Fibroblast of the aortic adventitia (primary cell): ENCODE results near the gene TRIM46. TPM values are rescaled to one million over a fixed set of nuclear protein-coding genes. Genes with fewer than 3 reads are reported as not detected.

Experiments used
- DNase-seq: peaks from one replicate; pipeline ENCODE4 v3.0.0-alpha.2; 2010; ENCODE audit warnings: low read depth
- H3K4me3 ChIP-seq: 2 replicates; pipeline ENCODE4 v1.5.1; 2011; ENCODE audit warnings: low read depth, mild to moderate bottlenecking, control low read depth, low read length, moderate library complexity
- total RNA-seq: library from RNA; depleted of rRNA; stranded (reverse); fragments of >200 nt; gene quantifications from 2 replicates; pipeline ENCODE4 v1.2.3, GENCODE V29; 2012; ENCODE audit warnings: low replicate concordance
- TF ChIP-seq, protein P1 (sequence below): IDR thresholded peaks from 2 replicates; pipeline ENCODE4 v1.5.1; 2011; ENCODE audit warnings: mild to moderate bottlenecking, low read length, control low read depth, inconsistent platforms; ENCODE audit not compliant: insufficient read depth

TRIM46 gene, protein sequence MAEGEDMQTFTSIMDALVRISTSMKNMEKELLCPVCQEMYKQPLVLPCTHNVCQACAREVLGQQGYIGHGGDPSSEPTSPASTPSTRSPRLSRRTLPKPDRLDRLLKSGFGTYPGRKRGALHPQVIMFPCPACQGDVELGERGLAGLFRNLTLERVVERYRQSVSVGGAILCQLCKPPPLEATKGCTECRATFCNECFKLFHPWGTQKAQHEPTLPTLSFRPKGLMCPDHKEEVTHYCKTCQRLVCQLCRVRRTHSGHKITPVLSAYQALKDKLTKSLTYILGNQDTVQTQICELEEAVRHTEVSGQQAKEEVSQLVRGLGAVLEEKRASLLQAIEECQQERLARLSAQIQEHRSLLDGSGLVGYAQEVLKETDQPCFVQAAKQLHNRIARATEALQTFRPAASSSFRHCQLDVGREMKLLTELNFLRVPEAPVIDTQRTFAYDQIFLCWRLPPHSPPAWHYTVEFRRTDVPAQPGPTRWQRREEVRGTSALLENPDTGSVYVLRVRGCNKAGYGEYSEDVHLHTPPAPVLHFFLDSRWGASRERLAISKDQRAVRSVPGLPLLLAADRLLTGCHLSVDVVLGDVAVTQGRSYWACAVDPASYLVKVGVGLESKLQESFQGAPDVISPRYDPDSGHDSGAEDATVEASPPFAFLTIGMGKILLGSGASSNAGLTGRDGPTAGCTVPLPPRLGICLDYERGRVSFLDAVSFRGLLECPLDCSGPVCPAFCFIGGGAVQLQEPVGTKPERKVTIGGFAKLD
- total RNA-seq, result 5.2 and 13.2 TPM in 2 replicates

GRCh38 chr1:155173478-155174323 is at the start of gene TRIM46:
TRIM46 (plus strand) TSS chr1:155173849; CDS start chr1:155173967, 118 bp downstream.
- TF ChIP-seq, protein P1, sequence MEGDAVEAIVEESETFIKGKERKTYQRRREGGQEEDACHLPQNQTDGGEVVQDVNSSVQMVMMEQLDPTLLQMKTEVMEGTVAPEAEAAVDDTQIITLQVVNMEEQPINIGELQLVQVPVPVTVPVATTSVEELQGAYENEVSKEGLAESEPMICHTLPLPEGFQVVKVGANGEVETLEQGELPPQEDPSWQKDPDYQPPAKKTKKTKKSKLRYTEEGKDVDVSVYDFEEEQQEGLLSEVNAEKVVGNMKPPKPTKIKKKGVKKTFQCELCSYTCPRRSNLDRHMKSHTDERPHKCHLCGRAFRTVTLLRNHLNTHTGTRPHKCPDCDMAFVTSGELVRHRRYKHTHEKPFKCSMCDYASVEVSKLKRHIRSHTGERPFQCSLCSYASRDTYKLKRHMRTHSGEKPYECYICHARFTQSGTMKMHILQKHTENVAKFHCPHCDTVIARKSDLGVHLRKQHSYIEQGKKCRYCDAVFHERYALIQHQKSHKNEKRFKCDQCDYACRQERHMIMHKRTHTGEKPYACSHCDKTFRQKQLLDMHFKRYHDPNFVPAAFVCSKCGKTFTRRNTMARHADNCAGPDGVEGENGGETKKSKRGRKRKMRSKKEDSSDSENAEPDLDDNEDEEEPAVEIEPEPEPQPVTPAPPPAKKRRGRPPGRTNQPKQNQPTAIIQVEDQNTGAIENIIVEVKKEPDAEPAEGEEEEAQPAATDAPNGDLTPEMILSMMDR, result no peak
- peak; percentile 54 for DNase-seq
- H3K4me3 ChIP-seq, result peak within 1 kb of the TSS; percentile 98

DNA sequence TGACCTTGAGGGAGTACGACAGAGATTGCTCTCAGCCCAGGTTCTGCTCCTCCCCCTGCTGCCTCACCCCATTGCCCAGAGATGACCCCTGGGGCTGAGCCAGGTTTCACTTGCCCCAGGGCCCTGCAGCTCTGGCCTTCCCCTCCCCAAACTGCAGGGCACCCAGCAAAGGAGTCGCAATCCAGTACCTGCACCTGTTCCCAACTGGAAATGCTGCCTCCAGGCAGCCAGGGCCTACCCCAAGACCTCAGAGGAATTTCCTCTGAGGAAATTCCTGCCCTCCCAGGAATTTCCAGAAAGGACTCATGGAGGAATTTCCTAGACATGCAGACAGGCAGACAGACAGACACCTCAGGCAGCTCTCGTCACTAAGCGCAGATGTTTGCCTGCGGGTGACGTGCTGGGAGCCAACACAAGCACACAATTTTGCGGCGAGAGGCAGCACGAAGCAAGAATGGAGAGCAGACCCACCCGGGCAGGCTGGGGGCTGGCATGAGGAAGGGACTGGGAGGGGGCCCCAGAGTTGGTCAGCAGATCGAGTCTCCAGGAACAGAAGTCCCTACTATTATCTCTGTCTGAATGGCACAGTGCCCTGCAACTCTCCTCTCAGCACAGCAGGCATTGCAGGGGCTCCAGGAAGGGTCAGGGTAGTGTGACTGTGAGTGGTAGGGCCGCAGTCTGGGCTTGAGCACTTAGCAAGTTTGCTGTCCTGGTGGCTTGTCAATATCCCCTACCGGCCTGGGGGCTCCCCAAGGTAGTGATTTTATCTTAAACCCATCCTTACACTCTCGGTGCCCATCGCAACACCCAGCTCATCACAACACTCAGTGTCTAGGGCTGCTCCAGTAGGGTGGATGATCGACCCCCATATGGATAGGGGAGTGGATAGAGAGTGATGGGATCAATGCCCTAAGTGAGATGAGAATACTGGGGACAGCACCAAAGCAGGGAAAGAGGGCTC is 48.9 kb upstream of the TRIM46 start:
- H3K4me3 ChIP-seq, result no peak overlapping the region
- no peak for DNase-seq
- TF ChIP-seq, protein P1, result no peak

DNA sequence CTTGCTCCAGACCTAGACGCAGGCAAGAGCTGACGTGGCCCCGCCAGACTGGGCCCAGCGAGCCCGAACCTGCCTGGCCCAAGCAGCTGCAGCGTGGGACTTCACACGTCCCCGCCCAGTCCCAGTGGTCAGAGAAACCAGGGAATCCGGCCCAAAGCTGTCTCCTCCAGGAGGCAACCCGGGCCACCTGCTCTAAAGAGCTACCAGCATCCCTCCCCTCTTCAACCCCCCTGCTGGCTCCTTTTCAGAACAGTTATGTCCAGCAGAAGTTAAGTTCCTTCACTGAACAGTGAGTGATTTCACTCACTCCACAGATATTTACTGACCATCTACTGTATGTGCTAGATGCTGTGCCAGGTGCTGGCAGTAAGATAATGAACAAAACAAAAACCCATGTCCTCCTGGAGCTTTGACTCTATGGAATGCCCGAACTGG is 48.1 kb upstream of the TRIM46 start:
- DNase-seq, result no peak
- TF ChIP-seq, protein P1, result no peak
- H3K4me3 ChIP-seq, result no peak overlapping the region

DNA sequence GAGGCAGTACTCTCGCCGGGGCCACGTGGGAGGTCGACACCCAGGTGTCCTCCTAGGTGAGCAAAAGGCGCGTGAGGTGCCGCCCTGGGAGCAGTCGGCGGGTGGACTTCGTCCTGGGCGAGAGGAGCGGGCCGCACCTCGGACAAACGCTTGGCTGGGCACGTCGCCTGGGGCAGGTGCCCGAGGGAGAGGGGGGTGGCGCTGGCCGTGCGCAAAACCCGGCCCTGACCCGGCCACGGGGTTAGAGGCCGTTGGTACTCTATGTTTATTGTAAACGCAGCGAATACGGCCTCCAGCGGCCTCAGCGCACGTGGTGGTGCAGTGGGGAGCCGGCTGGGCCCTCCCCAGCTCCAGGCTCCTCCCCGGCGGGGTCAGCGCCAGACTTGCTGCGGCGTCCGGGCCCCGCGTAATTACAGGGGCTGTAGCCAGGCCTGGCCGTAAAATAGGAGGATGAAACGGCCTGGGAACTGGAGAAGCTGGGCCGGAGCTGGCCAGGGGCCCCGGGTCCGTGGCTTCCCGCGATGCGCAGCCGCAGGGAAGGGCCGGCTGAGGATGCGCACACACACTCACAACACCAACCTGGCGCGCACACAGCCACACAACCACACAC is 47.6 kb upstream of the TRIM46 start:
- TF ChIP-seq, protein P1, result no peak
- peak; percentile 13 for DNase-seq
- H3K4me3 ChIP-seq, result no peak overlapping the region

GRCh38 chr1:155126556-155127104 is 47.0 kb upstream of the TRIM46 start:
- TF ChIP-seq, protein P1, result no peak
- no peak overlapping the region for H3K4me3 ChIP-seq
- DNase-seq, result peak; percentile 25
